LoVo (cell line): Measurements from ENCODE around the gene EPB41L3.

ENCODE experiments used
- DNase-seq: peaks from one replicate; pipeline ENCODE4 v3.0.0-alpha.2; 2016; ENCODE audit warnings: low spot score

EPB41L3 gene

DNA sequence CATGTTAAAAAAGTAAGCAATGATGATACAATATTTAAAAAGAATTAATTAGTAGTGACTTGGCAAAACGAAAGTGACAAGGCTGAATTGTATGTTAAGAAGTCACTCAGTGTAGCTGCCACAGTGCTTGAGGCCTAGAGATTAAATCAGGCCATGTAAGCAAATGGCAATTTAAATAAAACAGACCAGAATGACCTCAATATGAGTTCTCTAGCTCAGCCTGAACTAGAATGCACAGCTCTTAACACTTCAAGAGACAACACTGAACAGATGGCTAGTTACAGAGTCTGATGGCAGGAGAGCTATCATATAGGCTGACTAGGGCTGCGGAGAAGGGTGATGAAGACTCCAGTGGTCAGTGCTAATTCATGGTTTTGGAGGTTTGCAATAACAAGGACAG, 130.3 kb downstream of the EPB41L3 start:
- DNase-seq, result no peak

DNA sequence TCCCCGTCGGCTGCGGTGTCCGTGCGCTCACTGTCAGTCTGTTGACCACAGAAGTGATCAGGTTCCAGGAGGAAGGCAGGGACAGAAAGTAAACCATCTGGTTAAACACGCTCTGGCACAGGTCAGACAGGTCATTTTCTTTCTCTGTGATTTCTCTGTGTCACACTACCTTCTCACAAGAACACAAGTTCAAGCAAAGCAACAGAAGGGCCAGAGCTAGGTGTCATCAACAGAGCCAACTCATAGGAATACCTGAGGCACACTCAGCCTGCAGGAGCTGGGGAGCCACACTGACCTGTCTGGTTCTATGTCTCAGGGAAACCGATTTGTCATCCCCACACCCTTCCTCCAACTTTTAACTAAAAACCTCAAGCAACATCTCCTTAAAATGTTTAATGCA, 133.2 kb downstream of the EPB41L3 start:
- DNase-seq, result no peak

DNA sequence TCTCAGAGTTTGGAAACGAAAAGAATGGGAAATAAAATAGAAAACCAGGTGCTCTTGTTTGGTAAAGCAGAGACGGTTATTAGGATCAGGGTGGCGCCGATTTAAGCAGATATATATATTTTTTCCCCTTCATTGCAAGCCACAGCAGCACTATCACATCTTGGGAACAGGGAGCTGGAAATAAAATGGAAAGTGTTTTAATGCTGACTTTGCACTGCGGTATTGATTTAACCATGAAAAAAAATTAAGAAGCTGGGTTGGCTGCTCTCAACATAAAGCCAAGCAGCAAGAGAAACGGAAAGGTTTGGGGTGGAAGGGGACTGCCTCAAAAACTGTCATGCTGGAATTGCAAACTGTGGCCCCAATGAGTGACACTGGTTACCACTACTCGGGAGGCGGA, 145.5 kb downstream of the EPB41L3 start:
- no peak for DNase-seq

DNA sequence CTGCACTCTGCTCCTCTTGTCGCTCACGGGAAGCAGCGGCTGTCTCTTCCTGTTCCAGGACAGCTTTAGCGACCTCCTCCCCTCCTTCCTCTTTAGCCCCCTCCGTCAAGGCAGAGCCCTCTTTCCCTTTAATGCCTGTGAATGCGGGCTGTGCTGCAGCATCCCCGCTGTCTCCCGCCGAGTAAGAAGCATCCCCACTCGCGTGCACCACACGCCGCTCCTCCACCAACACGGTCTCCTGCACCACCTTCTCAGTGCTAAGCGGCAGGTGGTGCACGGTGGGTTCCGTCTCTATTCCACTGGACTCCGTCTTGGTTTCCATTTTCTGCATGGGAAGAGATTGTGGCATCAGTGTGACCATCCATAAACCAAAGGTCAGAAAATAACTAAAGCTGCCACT, 146.7 kb downstream of the EPB41L3 start:
- no peak for DNase-seq

DNA sequence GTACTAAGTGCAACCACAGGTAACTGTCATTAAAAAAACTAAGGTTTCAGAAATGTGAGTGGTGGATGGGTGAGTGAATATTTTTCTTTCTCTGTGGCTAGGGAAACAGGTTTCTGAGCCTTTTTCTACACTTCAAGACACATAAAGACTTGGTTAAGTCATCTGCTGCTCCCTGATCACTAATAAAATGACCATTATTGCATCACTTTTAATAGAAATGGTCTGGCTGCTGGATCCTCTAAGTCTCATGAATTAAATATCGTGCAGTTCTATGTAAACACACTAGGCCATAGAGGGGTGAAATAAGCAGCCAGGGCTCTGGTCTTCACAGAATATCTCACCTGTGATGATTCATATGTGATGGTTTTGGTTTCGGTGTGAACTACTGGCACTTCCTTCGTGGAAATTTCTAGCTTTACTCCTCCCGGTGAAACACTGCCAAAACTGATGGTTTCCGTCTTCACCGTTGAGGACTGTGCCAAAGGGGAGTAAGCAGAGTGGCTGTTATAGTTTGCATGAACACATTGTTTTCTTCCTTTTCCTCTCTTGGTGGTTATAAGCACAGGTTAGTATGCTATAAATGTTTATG, 147.8 kb downstream of the EPB41L3 start:
- no peak for DNase-seq

DNA sequence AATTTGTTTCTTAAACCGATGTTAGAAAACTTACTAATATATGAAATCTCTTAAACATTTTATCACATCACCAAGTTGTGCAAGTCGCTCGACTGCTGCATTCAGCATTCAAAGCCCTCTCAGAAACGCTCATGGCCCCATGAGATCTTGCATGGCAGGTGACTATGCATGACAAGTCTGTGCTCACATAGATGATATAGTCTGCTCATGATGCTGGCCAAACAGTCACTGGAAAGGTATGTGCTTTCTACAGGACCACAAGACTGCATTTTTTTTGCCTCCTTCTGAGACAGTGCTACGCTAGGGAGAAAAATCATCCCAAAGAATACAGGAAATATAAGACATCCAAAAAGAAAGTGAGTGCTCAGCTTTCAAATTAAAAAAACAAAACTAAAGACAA, 150.0 kb downstream of the EPB41L3 start:
- no peak for DNase-seq

DNA sequence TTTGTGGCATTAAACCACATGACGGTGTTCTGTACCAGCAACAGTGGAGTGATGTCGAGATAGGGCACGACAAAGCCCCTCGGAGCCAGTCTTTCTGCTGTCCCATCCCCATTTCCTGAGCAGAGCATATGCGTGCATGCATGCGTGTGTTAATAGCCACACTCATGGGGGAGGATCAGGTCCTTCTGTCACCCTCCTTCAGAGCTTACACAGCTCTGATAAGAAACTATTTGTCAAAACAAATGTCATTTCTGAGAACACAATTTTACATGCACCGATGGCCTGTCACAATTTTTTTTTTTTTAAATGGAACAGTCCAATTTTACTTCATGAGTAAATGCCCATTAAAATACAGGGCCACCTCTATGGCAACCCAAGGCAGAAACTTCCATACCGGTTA, 152.4 kb downstream of the EPB41L3 start:
- DNase-seq, result no peak

DNA sequence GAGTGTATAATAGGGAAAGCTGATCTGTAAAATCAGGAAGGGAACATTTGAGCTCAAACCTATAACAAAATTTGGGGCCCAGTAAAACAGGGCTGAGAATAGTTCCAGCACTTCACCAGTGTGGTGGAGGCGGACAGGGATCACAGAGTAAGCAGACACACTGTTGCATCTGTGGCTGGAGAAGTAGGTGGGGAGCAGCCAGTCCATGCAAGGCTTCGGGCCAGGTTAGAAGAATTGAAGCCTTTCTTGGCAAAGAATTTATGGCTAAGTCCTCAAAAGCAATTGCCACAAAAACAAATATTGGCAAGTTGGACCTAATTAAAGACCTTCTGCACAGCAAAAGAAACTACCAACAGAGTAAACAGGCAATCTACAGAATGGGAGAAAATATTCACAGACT, 154.4 kb downstream of the EPB41L3 start:
- DNase-seq, result no peak

DNA sequence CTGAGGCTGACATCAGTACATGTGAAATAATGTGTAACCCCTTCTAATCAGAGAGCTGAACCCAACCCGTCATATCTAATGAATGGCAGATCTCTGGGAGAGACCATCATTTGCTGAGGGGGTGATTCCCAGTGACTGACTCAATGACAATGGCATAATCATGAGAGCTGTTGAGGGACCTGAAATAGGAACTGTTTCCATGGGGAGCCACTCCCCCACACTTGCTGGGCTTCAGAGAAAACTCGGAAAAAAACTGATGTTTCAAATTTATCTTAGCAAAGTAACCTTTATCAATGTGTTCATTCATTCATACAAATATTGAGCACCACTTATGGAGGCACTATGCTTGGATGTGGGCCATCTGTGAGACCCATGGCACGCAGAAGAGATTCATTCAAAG, 154.9 kb downstream of the EPB41L3 start:
- no peak for DNase-seq

DNA sequence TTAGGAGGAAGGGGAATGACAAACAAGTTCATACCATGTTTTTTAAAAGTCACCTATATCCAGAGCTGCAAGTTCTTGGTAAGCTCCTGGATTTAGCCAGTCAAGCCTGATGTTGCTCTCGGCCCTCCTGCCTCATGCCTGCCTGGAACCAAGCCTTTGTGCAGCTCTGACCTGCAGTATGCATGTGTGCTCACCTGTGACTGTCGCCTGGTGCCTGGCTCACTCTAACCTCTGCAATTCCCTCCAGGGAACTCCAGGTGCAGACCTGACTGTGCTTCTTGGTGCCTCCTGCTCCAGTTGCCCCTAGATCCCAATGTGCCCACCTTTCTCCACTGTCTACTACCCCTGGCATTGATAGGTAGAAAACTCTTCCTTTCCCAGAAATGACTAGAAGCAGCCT, 163.2 kb downstream of the EPB41L3 start:
- no peak for DNase-seq

DNA sequence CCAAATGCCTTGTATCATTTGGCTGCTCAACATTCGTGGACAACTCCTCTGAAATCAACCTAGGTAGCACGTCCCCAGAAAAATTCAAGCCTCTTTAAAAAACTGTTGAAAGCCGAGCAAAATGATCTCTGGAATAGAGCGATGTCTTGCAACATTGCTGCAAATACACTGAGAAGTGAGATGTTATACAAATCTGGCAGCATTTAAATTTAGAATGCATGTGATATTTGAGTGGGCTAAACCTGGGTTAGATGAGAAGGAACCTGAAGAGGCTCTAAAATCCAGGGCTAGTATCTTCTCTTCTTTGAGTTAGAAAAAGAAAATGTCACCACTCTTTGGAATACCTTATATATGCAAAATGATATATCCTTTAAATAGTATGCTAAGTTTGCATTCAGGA, 166.8 kb downstream of the EPB41L3 start:
- DNase-seq, result no peak

DNA sequence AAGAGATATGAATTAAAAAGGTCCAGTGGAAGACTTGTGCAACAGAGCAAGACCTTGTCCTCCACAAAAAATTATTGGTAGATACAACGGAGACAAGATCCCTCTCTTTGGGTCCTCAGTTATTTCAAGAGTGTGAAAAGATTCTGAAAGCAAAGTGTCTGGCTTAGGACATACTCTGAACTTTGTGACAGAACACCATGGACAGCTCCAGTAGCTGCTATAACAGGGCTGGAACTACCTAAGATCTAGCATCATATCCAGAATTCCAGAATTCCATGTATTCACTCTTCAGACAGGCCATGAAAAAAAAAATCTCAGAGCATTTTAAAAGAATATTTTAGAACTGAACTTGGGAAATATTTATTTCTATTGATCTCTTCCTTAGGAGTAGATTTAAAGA, 173.5 kb downstream of the EPB41L3 start:
- DNase-seq, result no peak

DNA sequence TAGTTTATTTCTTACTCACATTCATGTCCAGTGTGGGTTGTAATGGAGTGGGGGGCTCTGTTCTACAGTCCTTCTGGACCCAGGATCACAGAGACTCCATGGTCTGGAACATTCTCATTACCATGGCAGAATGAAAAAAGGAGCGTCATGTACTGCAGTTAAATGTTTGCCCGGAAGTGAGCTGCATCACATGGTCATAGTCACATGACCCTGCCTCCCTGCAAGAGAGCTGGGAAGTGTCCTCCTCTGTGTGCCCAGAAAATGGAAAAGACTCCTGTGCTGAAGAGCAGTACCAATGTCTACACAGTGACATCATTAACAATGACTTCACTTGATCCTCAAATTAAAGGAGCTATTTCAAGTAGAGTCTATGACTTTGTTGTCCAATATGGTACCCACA, 174.3 kb downstream of the EPB41L3 start:
- DNase-seq, result no peak

DNA sequence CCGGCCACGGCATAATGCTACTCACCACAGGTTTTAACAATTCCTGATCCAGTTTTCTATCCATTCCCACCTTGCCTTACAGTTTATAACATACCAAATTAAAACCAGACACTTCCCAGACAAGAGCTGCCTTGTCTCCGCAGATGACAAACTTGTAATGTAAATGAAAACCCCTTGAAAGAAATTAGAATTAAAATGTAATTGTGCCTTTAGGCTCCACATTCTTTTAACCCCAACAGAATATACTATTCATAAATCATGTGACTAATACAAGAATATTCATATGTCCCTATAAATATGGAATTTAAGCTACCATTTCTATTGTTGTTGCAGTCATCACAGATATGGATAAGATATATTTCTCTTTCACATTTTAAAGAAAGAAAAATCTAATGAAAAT, 178.4 kb downstream of the EPB41L3 start:
- no peak for DNase-seq

DNA sequence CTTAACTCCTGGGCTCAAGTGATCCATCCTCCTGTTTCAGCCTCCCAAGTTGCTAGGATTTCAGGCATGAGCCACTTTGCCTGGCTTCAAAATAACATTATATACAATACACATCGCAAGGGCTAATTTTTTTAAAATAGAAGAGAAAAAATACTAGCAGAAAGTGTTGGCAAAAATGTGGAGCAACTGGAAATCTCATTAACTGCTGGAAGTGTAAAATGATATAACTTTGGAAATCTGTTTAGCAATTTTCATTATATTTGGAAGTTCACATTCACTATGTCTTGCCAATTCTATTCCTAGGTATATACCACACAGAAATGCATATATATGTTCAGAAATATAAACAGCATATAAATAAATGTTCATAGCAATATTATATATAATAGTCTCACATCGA, 193.2 kb downstream of the EPB41L3 start:
- DNase-seq, result no peak
